Gastrocnemius medialis (tissue), 4 donors: ENCODE data around the gene ALOX15.

ENCODE experiments used
- CTCF ChIP-seq, 5 experiments: fragments of 450-650 bp in 3 of 5; fragments of 200-600 bp in 2 of 5; sonication (generic) in 2 of 5; IDR thresholded peaks in 4 of 5; conservative IDR thresholded peaks in 1 of 5; 1 replicate in 4 of 5; 2 replicates in 1 of 5; pipeline ENCODE4 v1.5.1; 2016 to 2019; ENCODE audit warnings: antibody characterized with exemption in 5 of 5, mild to moderate bottlenecking in 3 of 5, moderate library complexity in 3 of 5
- POLR2A ChIP-seq, 2 donors: fragments of 450-650 bp; IDR thresholded peaks; one replicate each; pipeline ENCODE4 v1.6.1; 2017; ENCODE audit warnings: antibody characterized with exemption in 2 of 2, mild to moderate bottlenecking in 2 of 2, moderate library complexity in 2 of 2

- TF ChIP-seq CTCF (IDR thresholded peaks at IDR 0.05 in 4 of 5, conservative IDR thresholded peaks at IDR 0.05 in 1 of 5): no peak
- no peak for TF ChIP-seq POLR2A (IDR thresholded peaks at IDR 0.05)
These were observed 33.2 kb upstream of the ALOX15 start for GRCh38 chr17:4674685-4674998.
